H1 (cell line): ENCODE measurements around the gene DCDC1. TPM values are rescaled to one million over a fixed set of nuclear protein-coding genes. Genes with fewer than 3 reads are reported as not detected.

Experiments used
- CTCF ChIA-PET: fragments of 300-600 bp; sonication (Branson Sonifier 250); formaldehyde crosslinking; loops from one replicate; lab custom pipeline; 2021; ENCODE audit not compliant: partially characterized antibody; lab: Charles Lee
- POLR2A ChIA-PET: fragments of 300-600 bp; sonication (Branson Sonifier 250); formaldehyde crosslinking; loops from one replicate; lab custom pipeline; 2021; ENCODE audit warnings: inconsistent platforms; ENCODE audit not compliant: partially characterized antibody; lab: Charles Lee
- DNase-seq, 2 experiments: peaks; one replicate each; pipeline versions ENCODE4 v3.0.0 to v3.0.0-alpha.2; 2010 to 2022; ENCODE audit warnings: low spot score in 2 of 2, low read depth in 1 of 2, mixed read lengths in 1 of 2
- FAIRE-seq: peaks from 2 replicates; lab custom pipeline; 2011; peaks lifted over from hg19 to GRCh38; lab: Jason Lieb, UNC
- H2AFZ ChIP-seq: 2 replicates; pipeline ENCODE4 v1.8.1; 2012; ENCODE audit warnings: low read length, inconsistent platforms
- H2AK5ac ChIP-seq: 2 replicates; pipeline ENCODE4 v1.6.1; 2013; ENCODE audit warnings: low read depth, low read length
- H2BK120ac ChIP-seq: replicated peaks from 2 replicates; pipeline ENCODE3; 2013; ENCODE audit warnings: low read depth, low read length, inconsistent platforms
- H2BK12ac ChIP-seq: 2 replicates; pipeline ENCODE4 v1.6.1; 2013; ENCODE audit warnings: low read depth, low read length
- H2BK15ac ChIP-seq: 2 replicates; pipeline ENCODE4 v1.6.1; 2013; ENCODE audit warnings: low read length
- H2BK20ac ChIP-seq: 2 replicates; pipeline ENCODE4 v1.6.1; 2013; ENCODE audit warnings: low read length
- H2BK5ac ChIP-seq: 2 replicates; pipeline ENCODE4 v1.6.1; 2013; ENCODE audit warnings: low read depth, low read length
- H3K14ac ChIP-seq: 2 replicates; pipeline ENCODE4 v1.6.1; 2013; ENCODE audit warnings: inconsistent platforms; ENCODE audit not compliant: insufficient read length
- H3K18ac ChIP-seq: 2 replicates; pipeline ENCODE4 v1.6.1; 2013; ENCODE audit warnings: low read length; ENCODE audit errors: extremely low read depth
- H3K23ac ChIP-seq: 2 replicates; pipeline ENCODE4 v1.6.1; 2013; ENCODE audit warnings: inconsistent platforms; ENCODE audit not compliant: insufficient read length
- H3K23me2 ChIP-seq: 2 replicates; pipeline ENCODE4 v1.6.1; 2013; ENCODE audit warnings: low read depth, low read length
- H3K27ac ChIP-seq: 2 replicates; pipeline ENCODE4 v1.6.1; 2011; ENCODE audit warnings: low read depth, low read length, inconsistent platforms
- H3K27me3 ChIP-seq, 4 experiments: replicated peaks in 1 of 4; 1 replicate in 1 of 4; 2 replicates in 3 of 4; pipeline versions ENCODE4 v1.6.1 to v1.8.1; 2011 to 2013; ENCODE audit warnings: low read length in 3 of 4, mild to moderate bottlenecking in 3 of 4, inconsistent platforms in 2 of 4, mixed read lengths in 2 of 4, moderate library complexity in 1 of 4; ENCODE audit not compliant: control insufficient read depth in 3 of 4, insufficient read depth in 3 of 4; ENCODE audit errors: extremely low read depth in 1 of 4
- H3K36me3 ChIP-seq, 4 experiments: 2 replicates each; pipeline versions ENCODE4 v1.6.1 to v1.8.1; 2011 to 2013; ENCODE audit warnings: mild to moderate bottlenecking in 4 of 4, low read length in 3 of 4, moderate library complexity in 2 of 4, control low read depth in 1 of 4, inconsistent platforms in 1 of 4; ENCODE audit not compliant: insufficient read depth in 4 of 4, control insufficient read depth in 2 of 4
- H3K4ac ChIP-seq: replicated peaks from 2 replicates; pipeline ENCODE3; 2013; ENCODE audit warnings: low read length, low read depth, mixed read lengths, inconsistent platforms; ENCODE audit not compliant: insufficient read length
- H3K4me1 ChIP-seq, 4 experiments: replicated peaks in 1 of 4; 1 replicate in 1 of 4; 2 replicates in 3 of 4; pipeline versions ENCODE4 v1.6.1 to v1.8.1; 2011 to 2013; ENCODE audit warnings: low read length in 3 of 4, inconsistent platforms in 2 of 4, mixed read lengths in 1 of 4; ENCODE audit not compliant: insufficient read depth in 4 of 4, control insufficient read depth in 3 of 4
- H3K4me2 ChIP-seq, 2 experiments: 2 replicates each; pipeline versions ENCODE4 v1.6.1 to v1.8.1; 2011 to 2013; ENCODE audit warnings: low read depth in 2 of 2, low read length in 2 of 2, control low read depth in 1 of 2, inconsistent platforms in 1 of 2, mild to moderate bottlenecking in 1 of 2; ENCODE audit not compliant: insufficient read depth in 1 of 2
- H3K4me3 ChIP-seq, 4 experiments: fragments of 200-600, 300-600 bp in 1 of 4; sonication (generic), shearing (Covaris generic), sonication (Bioruptor Twin) in 1 of 4; 2 replicates each; pipeline versions ENCODE4 v1.5.1 to v1.8.1; 2011 to 2016; ENCODE audit warnings: low read length in 4 of 4, low read depth in 3 of 4, control low read depth in 2 of 4, inconsistent platforms in 2 of 4, mild to moderate bottlenecking in 2 of 4, mixed read lengths in 1 of 4, moderate library complexity in 1 of 4; ENCODE audit not compliant: insufficient read depth in 2 of 4; ENCODE audit errors: extremely low read depth in 1 of 4
- H3K56ac ChIP-seq: replicated peaks from 2 replicates; pipeline ENCODE3; 2013; ENCODE audit warnings: low read depth, mild to moderate bottlenecking, mixed read lengths, low read length, inconsistent platforms; ENCODE audit not compliant: insufficient read length
- H3K79me1 ChIP-seq: 2 replicates; pipeline ENCODE4 v1.6.1; 2013; ENCODE audit warnings: low read depth, low read length, control low read depth
- H3K79me2 ChIP-seq, 2 experiments: 2 replicates each; pipeline versions ENCODE4 v1.6.1 to v1.8.1; 2012 to 2013; ENCODE audit warnings: low read length in 2 of 2, mild to moderate bottlenecking in 2 of 2, inconsistent platforms in 1 of 2; ENCODE audit not compliant: insufficient read depth in 2 of 2, control insufficient read depth in 1 of 2
- H3K9ac ChIP-seq, 4 experiments: replicated peaks in 1 of 4; 1 replicate in 1 of 4; 2 replicates in 3 of 4; pipeline versions ENCODE4 v1.6.1 to v1.8.1; 2011 to 2013; ENCODE audit warnings: low read depth in 3 of 4, low read length in 3 of 4, control low read depth in 2 of 4, mild to moderate bottlenecking in 2 of 4, moderate library complexity in 2 of 4, inconsistent platforms in 1 of 4; ENCODE audit errors: extremely low read depth in 1 of 4
- H3K9me3 ChIP-seq, 2 experiments: 2 replicates each; pipeline versions ENCODE4 v1.6.1 to v1.8.1; 2012 to 2013; ENCODE audit warnings: mild to moderate bottlenecking in 2 of 2, moderate library complexity in 2 of 2, control low read depth in 1 of 2, inconsistent platforms in 1 of 2, low read depth in 1 of 2, low read length in 1 of 2, mixed read lengths in 1 of 2; ENCODE audit not compliant: insufficient read depth in 2 of 2
- H4K20me1 ChIP-seq, 2 experiments: replicated peaks in 1 of 2; 2 replicates each; pipeline versions ENCODE3 to v1.8.1; 2011 to 2013; ENCODE audit warnings: inconsistent platforms in 2 of 2, low read length in 2 of 2, mild to moderate bottlenecking in 1 of 2; ENCODE audit not compliant: insufficient read depth in 2 of 2, control insufficient read depth in 1 of 2
- H4K5ac ChIP-seq: 2 replicates; pipeline ENCODE4 v1.6.1; 2013; ENCODE audit warnings: low read length, low read depth, mixed read lengths, inconsistent platforms; ENCODE audit not compliant: insufficient read length
- H4K8ac ChIP-seq: 2 replicates; pipeline ENCODE4 v1.8.0; 2013; ENCODE audit warnings: mild to moderate bottlenecking, moderate library complexity, low read length, inconsistent platforms; ENCODE audit not compliant: insufficient read depth; ENCODE audit errors: extremely low read depth
- H4K91ac ChIP-seq: replicated peaks from 2 replicates; pipeline ENCODE3; 2013; ENCODE audit warnings: low read length, mixed read lengths, inconsistent platforms; ENCODE audit not compliant: insufficient read length
- BCL11A ChIP-seq, 2 experiments: IDR thresholded peaks; one replicate each; pipeline ENCODE4 v1.6.1; 2011; ENCODE audit warnings: low read depth in 2 of 2, low read length in 2 of 2, mild to moderate bottlenecking in 2 of 2
- BRCA1 ChIP-seq: IDR thresholded peaks from 2 replicates; pipeline ENCODE4 v1.6.1; 2012; ENCODE audit warnings: low read depth, low read length, improper control_type of control experiment
- CBX8 ChIP-seq: fragments of 300-800, 300-1000 bp; sonication (generic); IDR thresholded peaks from 2 replicates; pipeline ENCODE4 v1.7.1; 2016; ENCODE audit warnings: low read depth, low read length, borderline replicate concordance
- FOSL1 ChIP-seq: IDR thresholded peaks from 2 replicates; pipeline ENCODE4 v1.6.1; 2011; ENCODE audit warnings: mild to moderate bottlenecking, low read depth, low read length, moderate library complexity; ENCODE audit not compliant: insufficient read depth
- GTF2F1 ChIP-seq: IDR thresholded peaks from 2 replicates; pipeline ENCODE4 v1.6.1; 2012; ENCODE audit warnings: low read depth, low read length, improper control_type of control experiment, borderline replicate concordance
- JUND ChIP-seq: IDR thresholded peaks from 2 replicates; pipeline ENCODE4 v1.6.1; 2011; ENCODE audit warnings: mild to moderate bottlenecking, improper control_type of control experiment, low read length
- NRF1 ChIP-seq: IDR thresholded peaks from 2 replicates; pipeline ENCODE4 v1.6.1; 2011; ENCODE audit warnings: mild to moderate bottlenecking, low read depth, low read length, improper control_type of control experiment
- POLR2A ChIP-seq, 2 experiments: IDR thresholded peaks; 1 replicate in 1 of 2; 2 replicates in 1 of 2; pipeline ENCODE4 v1.6.1; 2011; ENCODE audit warnings: low read depth in 2 of 2, low read length in 2 of 2, mild to moderate bottlenecking in 2 of 2; ENCODE audit errors: control extremely low read depth in 1 of 2
- RAD21 ChIP-seq, 2 experiments: IDR thresholded peaks in 1 of 2; conservative IDR thresholded peaks in 1 of 2; 2 replicates each; pipeline ENCODE4 v1.6.1; 2011; ENCODE audit warnings: low read depth in 2 of 2, low read length in 2 of 2, improper control_type of control experiment in 1 of 2, inconsistent platforms in 1 of 2, mild to moderate bottlenecking in 1 of 2, moderate library complexity in 1 of 2
- RFX5 ChIP-seq: IDR thresholded peaks from 2 replicates; pipeline ENCODE4 v1.6.1; 2011; ENCODE audit warnings: low read depth, low read length, improper control_type of control experiment, borderline replicate concordance
- RXRA ChIP-seq: IDR thresholded peaks from 2 replicates; pipeline ENCODE4 v1.6.1; 2011; ENCODE audit warnings: low read depth, mild to moderate bottlenecking, low read length, moderate library complexity; ENCODE audit not compliant: insufficient read depth
- SIX5 ChIP-seq: IDR thresholded peaks from 2 replicates; pipeline ENCODE4 v1.6.1; 2011; ENCODE audit warnings: mild to moderate bottlenecking, low read depth, low read length
- SP1 ChIP-seq: IDR thresholded peaks from 2 replicates; pipeline ENCODE4 v1.6.1; 2011; ENCODE audit warnings: low read depth, low read length
- SRF ChIP-seq: IDR thresholded peaks from 2 replicates; pipeline ENCODE4 v1.6.1; 2011; ENCODE audit warnings: mild to moderate bottlenecking, low read depth, low read length, moderate library complexity
- TBP ChIP-seq: IDR thresholded peaks from 2 replicates; pipeline ENCODE4 v1.6.1; 2011; ENCODE audit warnings: low read depth, low read length, improper control_type of control experiment
- YY1 ChIP-seq: IDR thresholded peaks from 2 replicates; pipeline ENCODE4 v1.6.1; 2011; ENCODE audit warnings: low read depth, mild to moderate bottlenecking, low read length
- WGBS, 2 experiments: shearing (Covaris generic) in 1 of 2; methylation state at CpG; one replicate each; pipeline versions ENCODE4 v1.1.6 to v1.1.7; 2013 to 2015; ENCODE audit warnings: low lambda C conversion rate in 2 of 2, mixed read lengths in 2 of 2, inconsistent platforms in 1 of 2, low coverage in 1 of 2, missing lambda C conversion rate in 1 of 2; ENCODE audit not compliant: insufficient replicate concordance in 2 of 2, insufficient coverage in 1 of 2, insufficient read length in 1 of 2; ENCODE audit errors: extremely low coverage in 1 of 2, missing lambda C conversion rate in 1 of 2; 5-methylcytosine and 5-hydroxymethylcytosine counted together
- polyA plus RNA-seq, 7 experiments: library from polyadenylated mRNA; depleted of rRNA in 3 of 7; stranded (reverse) in 5 of 7; unstranded in 2 of 7; fragments of >200 nt in 5 of 7; fragments of 200-250 nt in 2 of 7; gene quantifications; 1 replicate in 5 of 7; 2 replicates in 1 of 7; 4 replicates in 1 of 7; pipeline versions ENCODE4 v1.2.1 to v1.2.3, GENCODE V29; 2011 to 2013; ENCODE audit warnings: missing spikeins in 2 of 7, mixed read lengths in 2 of 7
- total RNA-seq: library from RNA; stranded (reverse); fragmentation: NEBNext Ultra II Directional; extraction: Animal tissue kit (Norgen Biotek cat#: 25700); gene quantifications from 2 replicates; pipeline ENCODE4 v1.2.1, GENCODE V29; 2021

Gene DCDC1
- total and polyA plus RNA-seq, 2 of the 8 experiments (the other 6 are each of a cell fraction or from before 2014, with no cell fraction given) = 0.15 to 0.56 TPM

GRCh38 chr11:30861531-30861930 is 508.0 kb downstream of the DCDC1 start:
- Histone ChIP-seq H2BK120ac (no peak overlapping the region), H3K4me3 (no peak overlapping the region), H3K4me1 (peaks cover 0 to 11% (median 8%) of the 10 kb centered on the region in 4 experiments; a peak in 3 of 7 replicates), H3K79me1 (no peaks in the 10 kb centered on the region), H3K14ac (no peak overlapping the region), H4K5ac (no peak overlapping the region), H2BK15ac (no peak overlapping the region), H3K27ac (no peak overlapping the region), H4K91ac (no peak overlapping the region), H3K9me3 (no peaks in the 10 kb centered on the region), H3K23ac (no peak overlapping the region), H2BK20ac (no peak overlapping the region), H2BK12ac (no peak overlapping the region), H4K8ac (no peak overlapping the region), H2BK5ac (no peak overlapping the region), H3K9ac (no peak overlapping the region), H3K56ac (no peak overlapping the region), H3K18ac (no peak overlapping the region), H2AK5ac (no peak overlapping the region), H3K23me2 (no peaks in the 10 kb centered on the region), H3K4me2 (no peak overlapping the region), H4K20me1 (no peaks in the 10 kb centered on the region), H3K36me3 (no peaks in the 10 kb centered on the region), H2AFZ (no peak overlapping the region), H3K27me3 (no peaks in the 10 kb centered on the region), H3K4ac (no peak overlapping the region), H3K79me2 (no peaks in the 10 kb centered on the region)
- FAIRE-seq (no peak), DNase-seq (no peak)
- 82% methylated on average over 7 of the region's 7 CpGs; no CpG with 5 or more reads in 1 of the 2 experiments for WGBS, 2 experiments
- POLR2A ChIA-PET = interaction anchor here (0.6 kb wide), 1 partner anchor 276 kb away, joined by 3 read pairs; no protein-coding TSS in a partner anchor
- CTCF ChIA-PET = interaction anchor here (0.9 to 1.5 kb wide), 2 partner anchors 11 to 72 kb away, joined by 3 read pairs; no protein-coding TSS in a partner anchor
- TF ChIP-seq RFX5 (no peak), SP1 (no peak), RAD21 (IDR thresholded peaks at IDR 0.05 in 1 of 2, conservative IDR thresholded peaks at IDR 0.05 in 1 of 2; ENCODE audit: low read depth in 2 of 2, low read length in 2 of 2) (no peak), GTF2F1 (no peak), BCL11A (IDR thresholded peaks at IDR 0.05; ENCODE audit: low read depth in 2 of 2, low read length in 2 of 2) (no peak), JUND (no peak), NRF1 (no peak), POLR2A (IDR thresholded peaks at IDR 0.05; ENCODE audit: control extremely low read depth in 1 of 2, low read depth in 2 of 2, low read length in 2 of 2) (no peak), RXRA (no peak), BRCA1 (no peak), SRF (no peak), TBP (no peak), SIX5 (no peak), FOSL1 (no peak), CBX8 (no peak), YY1 (no peak)
